ENCODE data around the gene NEDD4.

- TF ChIP-seq EZH2phosphoT487 (IDR thresholded peaks at IDR 0.05; ENCODE audit: borderline replicate concordance, low read depth) (no peak), MXI1 (IDR thresholded peaks at IDR 0.05; ENCODE audit: low read depth, low read length) (no peak), FOSL2 (IDR thresholded peaks at IDR 0.05; ENCODE audit: borderline replicate concordance, low read depth) (no peak)
- TF ChIP-seq, protein P1, sequence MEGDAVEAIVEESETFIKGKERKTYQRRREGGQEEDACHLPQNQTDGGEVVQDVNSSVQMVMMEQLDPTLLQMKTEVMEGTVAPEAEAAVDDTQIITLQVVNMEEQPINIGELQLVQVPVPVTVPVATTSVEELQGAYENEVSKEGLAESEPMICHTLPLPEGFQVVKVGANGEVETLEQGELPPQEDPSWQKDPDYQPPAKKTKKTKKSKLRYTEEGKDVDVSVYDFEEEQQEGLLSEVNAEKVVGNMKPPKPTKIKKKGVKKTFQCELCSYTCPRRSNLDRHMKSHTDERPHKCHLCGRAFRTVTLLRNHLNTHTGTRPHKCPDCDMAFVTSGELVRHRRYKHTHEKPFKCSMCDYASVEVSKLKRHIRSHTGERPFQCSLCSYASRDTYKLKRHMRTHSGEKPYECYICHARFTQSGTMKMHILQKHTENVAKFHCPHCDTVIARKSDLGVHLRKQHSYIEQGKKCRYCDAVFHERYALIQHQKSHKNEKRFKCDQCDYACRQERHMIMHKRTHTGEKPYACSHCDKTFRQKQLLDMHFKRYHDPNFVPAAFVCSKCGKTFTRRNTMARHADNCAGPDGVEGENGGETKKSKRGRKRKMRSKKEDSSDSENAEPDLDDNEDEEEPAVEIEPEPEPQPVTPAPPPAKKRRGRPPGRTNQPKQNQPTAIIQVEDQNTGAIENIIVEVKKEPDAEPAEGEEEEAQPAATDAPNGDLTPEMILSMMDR (IDR thresholded peaks at IDR 0.05) = no peak
- TF ChIP-seq, protein P2, sequence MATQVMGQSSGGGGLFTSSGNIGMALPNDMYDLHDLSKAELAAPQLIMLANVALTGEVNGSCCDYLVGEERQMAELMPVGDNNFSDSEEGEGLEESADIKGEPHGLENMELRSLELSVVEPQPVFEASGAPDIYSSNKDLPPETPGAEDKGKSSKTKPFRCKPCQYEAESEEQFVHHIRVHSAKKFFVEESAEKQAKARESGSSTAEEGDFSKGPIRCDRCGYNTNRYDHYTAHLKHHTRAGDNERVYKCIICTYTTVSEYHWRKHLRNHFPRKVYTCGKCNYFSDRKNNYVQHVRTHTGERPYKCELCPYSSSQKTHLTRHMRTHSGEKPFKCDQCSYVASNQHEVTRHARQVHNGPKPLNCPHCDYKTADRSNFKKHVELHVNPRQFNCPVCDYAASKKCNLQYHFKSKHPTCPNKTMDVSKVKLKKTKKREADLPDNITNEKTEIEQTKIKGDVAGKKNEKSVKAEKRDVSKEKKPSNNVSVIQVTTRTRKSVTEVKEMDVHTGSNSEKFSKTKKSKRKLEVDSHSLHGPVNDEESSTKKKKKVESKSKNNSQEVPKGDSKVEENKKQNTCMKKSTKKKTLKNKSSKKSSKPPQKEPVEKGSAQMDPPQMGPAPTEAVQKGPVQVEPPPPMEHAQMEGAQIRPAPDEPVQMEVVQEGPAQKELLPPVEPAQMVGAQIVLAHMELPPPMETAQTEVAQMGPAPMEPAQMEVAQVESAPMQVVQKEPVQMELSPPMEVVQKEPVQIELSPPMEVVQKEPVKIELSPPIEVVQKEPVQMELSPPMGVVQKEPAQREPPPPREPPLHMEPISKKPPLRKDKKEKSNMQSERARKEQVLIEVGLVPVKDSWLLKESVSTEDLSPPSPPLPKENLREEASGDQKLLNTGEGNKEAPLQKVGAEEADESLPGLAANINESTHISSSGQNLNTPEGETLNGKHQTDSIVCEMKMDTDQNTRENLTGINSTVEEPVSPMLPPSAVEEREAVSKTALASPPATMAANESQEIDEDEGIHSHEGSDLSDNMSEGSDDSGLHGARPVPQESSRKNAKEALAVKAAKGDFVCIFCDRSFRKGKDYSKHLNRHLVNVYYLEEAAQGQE (IDR thresholded peaks at IDR 0.05; ENCODE audit: low read depth, low read length) = no peak
These were observed 198.4 kb downstream of the NEDD4 start for GRCh38 chr15:55795031-55795430.
